LNCaP clone FGC (cell line): Measurements from ENCODE around the gene HCFC1.

Experiments used
- DNase-seq: peaks from one replicate; pipeline ENCODE4 v3.0.0-alpha.2; 2011; ENCODE audit warnings: low read depth
- H3K4me3 ChIP-seq: 2 replicates; pipeline ENCODE4 v1.5.1; 2011; ENCODE audit warnings: mild to moderate bottlenecking, low read depth, low read length, control low read depth
- TF ChIP-seq, protein P1 (sequence below): IDR thresholded peaks from 2 replicates; pipeline ENCODE4 v1.5.1; 2012; ENCODE audit warnings: mild to moderate bottlenecking; ENCODE audit not compliant: control insufficient read depth, insufficient read depth; ENCODE audit errors: extremely low read depth

HCFC1 gene

DNA sequence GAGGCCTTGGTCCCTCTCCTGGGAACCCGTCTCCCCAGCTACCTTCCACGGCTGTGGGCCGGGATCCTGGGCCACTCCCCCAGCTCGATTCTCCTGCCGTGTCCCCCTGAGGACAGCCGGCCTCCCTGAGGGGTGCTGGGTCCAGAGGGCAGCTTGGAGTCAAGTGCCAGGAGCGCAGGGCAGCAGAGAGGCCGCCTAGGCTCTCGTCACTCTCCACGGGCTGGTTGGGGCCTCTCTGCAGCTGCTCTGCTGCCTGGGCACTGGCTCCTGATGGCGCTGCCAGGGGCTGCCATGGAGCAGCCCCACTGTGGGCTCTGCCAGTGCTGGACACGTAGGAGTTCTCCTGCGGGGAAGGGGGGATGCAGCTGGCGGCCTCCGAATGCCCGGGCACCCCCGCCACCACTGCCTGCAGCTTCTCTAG, 41.4 kb upstream of the HCFC1 start:
- no peak overlapping the region for H3K4me3 ChIP-seq
- no peak for DNase-seq
- TF ChIP-seq, protein P1, sequence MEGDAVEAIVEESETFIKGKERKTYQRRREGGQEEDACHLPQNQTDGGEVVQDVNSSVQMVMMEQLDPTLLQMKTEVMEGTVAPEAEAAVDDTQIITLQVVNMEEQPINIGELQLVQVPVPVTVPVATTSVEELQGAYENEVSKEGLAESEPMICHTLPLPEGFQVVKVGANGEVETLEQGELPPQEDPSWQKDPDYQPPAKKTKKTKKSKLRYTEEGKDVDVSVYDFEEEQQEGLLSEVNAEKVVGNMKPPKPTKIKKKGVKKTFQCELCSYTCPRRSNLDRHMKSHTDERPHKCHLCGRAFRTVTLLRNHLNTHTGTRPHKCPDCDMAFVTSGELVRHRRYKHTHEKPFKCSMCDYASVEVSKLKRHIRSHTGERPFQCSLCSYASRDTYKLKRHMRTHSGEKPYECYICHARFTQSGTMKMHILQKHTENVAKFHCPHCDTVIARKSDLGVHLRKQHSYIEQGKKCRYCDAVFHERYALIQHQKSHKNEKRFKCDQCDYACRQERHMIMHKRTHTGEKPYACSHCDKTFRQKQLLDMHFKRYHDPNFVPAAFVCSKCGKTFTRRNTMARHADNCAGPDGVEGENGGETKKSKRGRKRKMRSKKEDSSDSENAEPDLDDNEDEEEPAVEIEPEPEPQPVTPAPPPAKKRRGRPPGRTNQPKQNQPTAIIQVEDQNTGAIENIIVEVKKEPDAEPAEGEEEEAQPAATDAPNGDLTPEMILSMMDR = no peak

DNA sequence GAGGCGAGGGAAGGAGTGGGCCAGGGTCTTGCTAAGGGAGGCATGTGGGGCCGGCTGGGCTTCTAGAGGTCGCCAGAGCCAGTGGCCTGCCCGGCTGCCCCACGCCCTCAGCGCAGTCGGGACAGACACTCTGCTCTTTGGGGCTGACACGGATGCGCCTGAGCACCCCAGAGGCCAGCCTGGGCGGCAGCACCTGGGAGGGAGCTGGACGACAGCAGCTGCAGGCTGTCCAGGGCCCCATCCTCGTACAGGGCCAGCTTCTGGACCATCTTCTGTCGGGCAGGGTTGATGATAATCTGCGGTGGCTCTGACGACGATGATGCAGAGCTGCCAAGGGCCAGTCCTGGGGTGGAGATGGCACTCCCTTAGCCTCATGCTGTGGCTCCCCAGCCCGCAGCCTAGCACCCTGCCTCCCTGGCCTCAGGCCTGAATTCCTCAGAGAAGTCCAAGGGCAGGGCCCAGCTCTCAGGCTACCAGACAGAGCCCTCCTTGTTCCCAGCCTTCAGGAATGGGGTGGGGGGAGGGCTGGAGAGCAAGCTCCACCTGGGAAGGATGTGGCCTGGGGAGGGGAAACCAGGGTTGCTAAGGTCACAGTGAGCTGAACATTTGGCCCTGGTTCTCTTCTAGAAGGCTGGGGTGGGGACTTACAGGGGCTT, 40.8 kb upstream of the HCFC1 start:
- no peak overlapping the region for H3K4me3 ChIP-seq
- TF ChIP-seq, protein P1 = no peak
- DNase-seq = no peak

DNA sequence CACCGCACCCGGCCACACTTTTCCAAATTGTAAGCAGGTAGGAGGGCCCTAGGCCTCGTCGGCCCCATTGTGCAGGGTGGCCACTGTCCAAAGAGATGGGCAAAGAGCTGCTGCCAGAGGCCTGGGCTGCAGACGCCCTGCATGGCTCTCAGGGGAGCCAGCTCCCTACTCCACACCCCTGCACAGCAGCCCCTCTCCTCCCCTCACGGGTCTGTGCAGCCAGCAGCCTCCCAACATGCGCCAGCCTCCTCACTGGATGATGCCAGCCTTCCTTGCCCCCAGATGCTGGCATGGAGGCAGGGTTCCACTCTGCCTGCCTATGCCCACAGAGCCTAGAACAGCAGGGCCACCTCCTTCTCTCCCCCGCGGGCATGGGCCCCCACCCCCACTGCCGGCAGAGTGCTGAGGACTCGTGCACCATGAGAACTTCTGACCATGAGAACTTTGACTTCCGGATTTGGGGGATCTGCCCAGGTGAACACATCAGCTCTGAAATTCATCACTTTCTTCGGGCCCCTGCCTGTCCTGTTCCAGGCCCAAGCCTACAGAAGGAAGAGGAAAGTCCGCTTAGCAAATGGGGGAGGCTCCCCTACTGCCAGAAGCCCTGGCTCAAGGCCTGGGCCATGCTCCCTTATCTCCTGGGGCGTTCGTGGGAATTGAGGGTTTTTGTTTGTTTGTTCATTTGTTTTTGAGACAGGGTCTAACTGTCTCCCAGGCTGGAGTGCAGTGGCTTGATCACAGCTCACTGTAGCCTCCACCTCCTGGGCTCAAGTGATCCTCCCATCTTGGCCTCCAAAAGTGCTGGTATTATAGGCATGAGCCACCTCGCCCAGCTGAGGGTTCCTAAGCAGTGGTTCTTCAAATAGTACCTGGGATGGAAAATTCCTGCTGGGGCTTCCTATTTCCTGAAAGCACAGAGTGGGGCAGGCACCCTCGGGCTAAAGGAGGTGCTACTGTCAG, 40.0 kb upstream of the HCFC1 start:
- TF ChIP-seq, protein P1 = no peak
- no peak for DNase-seq
- H3K4me3 ChIP-seq = no peak overlapping the region

GRCh38 chrX:154010330-154011087, 38.9 kb upstream of the HCFC1 start:
- H3K4me3 ChIP-seq = no peak overlapping the region
- TF ChIP-seq, protein P1 = no peak
- no peak for DNase-seq

GRCh38 chrX:154008521-154008920, 36.9 kb upstream of the HCFC1 start:
- no peak overlapping the region for H3K4me3 ChIP-seq
- DNase-seq = no peak
- TF ChIP-seq, protein P1 = no peak

DNA sequence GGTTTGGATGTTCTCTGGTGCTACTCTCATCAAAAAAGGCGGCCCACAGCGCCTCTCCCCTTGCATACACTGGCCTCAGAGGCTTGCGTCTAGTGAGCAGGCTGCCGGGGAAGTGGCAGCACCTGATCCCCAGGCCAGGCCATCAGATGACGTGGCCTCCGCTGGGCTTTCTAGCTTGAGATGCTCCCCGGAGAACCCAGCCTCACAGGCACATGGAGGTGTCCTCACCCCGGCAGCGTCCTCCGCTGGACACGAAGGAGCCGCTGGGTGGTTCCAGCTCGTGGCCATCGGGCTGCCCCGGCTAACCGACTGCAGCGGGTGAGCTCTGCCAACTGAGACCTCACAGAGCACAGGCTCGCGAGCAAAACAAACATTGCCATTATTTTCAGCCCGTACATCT, 35.3 kb upstream of the HCFC1 start:
- TF ChIP-seq, protein P1 = no peak
- no peak for DNase-seq
- no peak overlapping the region for H3K4me3 ChIP-seq
